ENCODE results near the gene RAPSN. TPM values are rescaled to one million over a fixed set of nuclear protein-coding genes. Genes with fewer than 3 reads are reported as not detected.
A peak's percentile ranks its signal among the peaks of the same experiment; 100 is the strongest.
"Not testable (repeated sequence)": the region's sequence is repeated elsewhere in the genome, so short reads cannot be mapped to it uniquely, and the experiment has no call there.

RAPSN gene
- total RNA-seq, 2 experiments from 2014 or later = 0.45 to 1.2 TPM

DNA sequence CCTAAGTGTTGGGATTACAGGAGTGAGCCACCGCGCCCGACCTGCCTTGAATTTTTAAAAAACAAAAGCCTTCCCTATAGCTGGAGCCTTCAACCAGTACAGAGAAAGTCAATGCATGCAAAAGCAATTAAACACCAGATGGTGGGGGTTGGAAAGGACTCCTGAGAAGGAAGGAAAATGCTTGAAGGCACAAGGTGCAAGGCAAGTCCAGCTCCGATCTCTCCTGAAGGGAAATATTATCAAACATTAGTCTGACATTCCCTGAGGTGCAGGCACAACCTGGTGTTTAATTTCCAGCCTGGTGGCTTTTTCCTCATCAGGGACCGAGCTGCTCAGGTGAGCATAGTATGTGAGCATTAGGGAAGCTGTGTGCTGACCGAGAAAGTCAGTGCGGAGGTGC, 12.9 kb upstream of the RAPSN start:
- ChIA-PET CTCF (no interaction called here), POLR2A (interaction anchor here (1.2 kb wide), 1 partner anchor 13 kb away, joined by 3 read pairs; the partner anchor contains the start of gene RAPSN)
- DNase-seq (no peak), ATAC-seq (no peak)
- no peaks in the 10 kb centered on the region for H3K27me3 Mint-ChIP-seq (ENCODE audit: low read depth)
- no peaks in the 10 kb centered on the region for H3K4me1 Mint-ChIP-seq (ENCODE audit: low read depth)
- H3K36me3 Mint-ChIP-seq (ENCODE audit: low read depth) = peaks cover 15% of the 10 kb centered on the region
- no peak overlapping the region for H3K27ac Mint-ChIP-seq
- no peak overlapping the region for H3K4me3 Mint-ChIP-seq
- H3K9me3 Mint-ChIP-seq (ENCODE audit: insufficient read depth) = no peaks in the 10 kb centered on the region

DNA sequence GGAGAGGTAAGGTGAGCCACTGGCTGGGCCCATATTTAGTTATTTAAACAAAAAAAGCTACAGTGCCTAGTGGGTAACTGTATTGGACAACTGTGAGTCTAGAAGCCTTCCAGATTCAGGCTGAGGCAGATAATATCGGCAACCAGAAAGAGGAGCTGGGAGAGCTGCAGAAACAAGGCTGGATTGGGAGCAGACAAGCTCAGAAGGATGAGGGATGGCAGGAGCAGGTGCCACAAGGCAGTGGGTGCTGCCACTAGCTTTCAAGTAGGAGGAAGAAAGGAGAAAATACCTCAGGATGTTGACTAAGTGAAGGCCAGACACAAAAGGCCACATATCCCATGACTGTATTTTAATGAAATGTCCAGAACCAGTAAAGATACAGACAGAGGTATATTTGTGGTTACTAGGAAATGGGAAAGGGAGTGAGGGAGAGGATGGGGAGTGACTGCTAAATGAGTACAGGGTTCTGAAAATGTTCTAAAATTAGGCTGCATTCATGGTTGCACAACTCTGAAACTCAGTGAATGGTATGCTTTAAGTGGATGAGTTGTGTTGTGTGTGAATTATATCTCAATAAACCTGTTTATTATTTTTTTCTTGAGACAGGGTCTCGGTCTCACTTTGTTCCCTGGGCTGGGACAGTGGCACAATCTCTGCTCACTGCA, 11.8 kb upstream of the RAPSN start:
- ChIA-PET POLR2A (no interaction called here), CTCF (interaction anchor here (0.9 kb wide), 1 partner anchor 87 kb away, joined by 5 read pairs; no protein-coding TSS in a partner anchor)
- no peaks in the 10 kb centered on the region for H3K4me1 Mint-ChIP-seq (ENCODE audit: low read depth)
- no peak for DNase-seq
- no peaks in the 10 kb centered on the region for H3K9me3 Mint-ChIP-seq (ENCODE audit: insufficient read depth)
- H3K4me3 Mint-ChIP-seq = no peak overlapping the region
- H3K27me3 Mint-ChIP-seq (ENCODE audit: low read depth) = no peaks in the 10 kb centered on the region
- H3K36me3 Mint-ChIP-seq (ENCODE audit: low read depth) = peaks cover 15% of the 10 kb centered on the region
- H3K27ac Mint-ChIP-seq = no peak overlapping the region
- no peak for ATAC-seq

DNA sequence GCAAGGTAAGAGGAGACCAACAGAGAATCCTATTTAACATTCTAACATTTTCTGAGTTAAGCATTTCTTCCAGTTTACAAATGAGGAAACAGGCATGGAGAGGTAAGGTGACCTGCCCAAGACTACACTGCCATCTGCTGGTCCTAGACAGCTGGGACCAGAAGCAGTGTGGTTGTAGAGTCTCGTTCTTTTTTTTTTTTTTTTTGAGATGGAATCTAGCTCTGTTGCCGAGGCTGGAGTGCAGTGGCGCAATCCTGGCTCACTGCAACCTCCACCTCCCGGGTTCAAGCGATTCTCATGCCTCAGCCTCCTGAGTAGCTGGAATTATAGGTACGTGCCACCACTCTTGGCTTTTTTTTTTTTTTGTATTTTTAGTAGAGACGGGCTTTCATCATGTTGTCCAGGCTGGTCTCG, 5.3 kb upstream of the RAPSN start:
- DNase-seq (peak; percentile 82), ATAC-seq (peak; percentile 88)
- not testable (repeated sequence) for H3K4me1 Mint-ChIP-seq (ENCODE audit: low read depth); H3K36me3 Mint-ChIP-seq (ENCODE audit: low read depth); H3K27me3 Mint-ChIP-seq (ENCODE audit: low read depth); H3K27ac Mint-ChIP-seq; H3K4me3 Mint-ChIP-seq; H3K9me3 Mint-ChIP-seq (ENCODE audit: insufficient read depth)
- POLR2A ChIA-PET = interaction anchor here (0.6 to 1.0 kb wide), 2 partner anchors 9 to 12 kb away, joined by 3 to 4 read pairs; no protein-coding TSS in a partner anchor
- CTCF ChIA-PET = interaction anchor here (0.6 to 4.4 kb wide), 19 partner anchors 9 to 277 kb away, joined by 3 to 25 read pairs (median 4); partner anchors contain the start of genes ARFGAP2, DDB2 and PSMC3

DNA sequence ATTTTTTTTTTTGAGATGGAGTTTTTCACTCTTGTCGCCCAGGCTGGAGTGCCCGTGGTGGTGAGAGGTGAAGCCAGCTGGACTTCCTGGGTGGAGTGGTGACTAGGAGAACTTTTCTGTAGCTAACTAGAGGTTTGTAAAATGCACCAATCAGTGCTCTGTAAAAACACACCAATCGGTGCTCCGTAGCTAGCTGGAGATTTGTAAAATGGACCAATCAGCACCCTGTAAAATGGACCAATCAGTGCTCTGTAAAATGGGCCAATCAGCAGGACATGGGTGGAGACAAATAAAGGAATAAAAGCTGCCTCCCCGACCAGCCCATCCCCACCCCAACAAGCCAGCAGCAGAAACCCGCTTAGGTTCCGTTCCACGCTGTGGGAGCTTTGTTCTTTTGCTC, 4.4 kb upstream of the RAPSN start:
- ATAC-seq = no peak
- no peak for DNase-seq
- no peaks in the 10 kb centered on the region for H3K9me3 Mint-ChIP-seq (ENCODE audit: insufficient read depth)
- H3K36me3 Mint-ChIP-seq (ENCODE audit: low read depth) = no peaks in the 10 kb centered on the region
- ChIA-PET CTCF (interaction anchor here (0.9 to 4.4 kb wide), 8 partner anchors 10 to 93 kb away, joined by 3 to 25 read pairs (median 6); partner anchors contain the start of gene PSMC3), POLR2A (interaction anchor here (1.0 kb wide), 1 partner anchor 8 kb away, joined by 4 read pairs; no protein-coding TSS in a partner anchor)
- H3K27ac Mint-ChIP-seq = no peak overlapping the region
- peaks cover 3% of the 10 kb centered on the region for H3K4me1 Mint-ChIP-seq (ENCODE audit: low read depth)
- H3K4me3 Mint-ChIP-seq = no peak overlapping the region
- H3K27me3 Mint-ChIP-seq (ENCODE audit: low read depth) = no peaks in the 10 kb centered on the region

DNA sequence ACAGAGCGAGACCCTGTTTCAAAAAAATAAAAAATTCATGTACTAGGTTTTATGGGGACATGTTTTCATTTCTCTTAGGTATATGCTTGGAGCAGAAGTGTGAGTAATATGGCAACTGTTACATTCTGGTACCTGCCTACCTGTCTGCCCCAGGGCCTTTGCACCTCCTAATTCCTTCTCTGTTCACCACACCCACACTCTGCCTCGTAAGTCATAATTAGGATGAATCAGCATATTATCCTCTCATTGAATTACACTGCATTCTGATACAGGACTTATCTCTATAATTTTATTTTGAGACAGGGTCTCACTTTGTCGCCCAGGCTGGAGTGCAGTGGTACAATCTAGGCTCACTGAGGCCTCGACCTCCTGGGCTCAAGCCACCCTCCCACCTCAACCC, 3.1 kb upstream of the RAPSN start:
- H3K4me1 Mint-ChIP-seq (ENCODE audit: low read depth) = peaks cover 3% of the 10 kb centered on the region
- H3K4me3 Mint-ChIP-seq = no peak overlapping the region
- DNase-seq (no peak), ATAC-seq (no peak)
- no peaks in the 10 kb centered on the region for H3K27me3 Mint-ChIP-seq (ENCODE audit: low read depth)
- H3K9me3 Mint-ChIP-seq (ENCODE audit: insufficient read depth) = no peaks in the 10 kb centered on the region
- H3K27ac Mint-ChIP-seq = no peak overlapping the region
- ChIA-PET POLR2A (no interaction called here), CTCF (interaction anchor here (4.4 kb wide), 1 partner anchor 78 kb away, joined by 25 read pairs; no protein-coding TSS in a partner anchor)
- H3K36me3 Mint-ChIP-seq (ENCODE audit: low read depth) = no peaks in the 10 kb centered on the region

DNA sequence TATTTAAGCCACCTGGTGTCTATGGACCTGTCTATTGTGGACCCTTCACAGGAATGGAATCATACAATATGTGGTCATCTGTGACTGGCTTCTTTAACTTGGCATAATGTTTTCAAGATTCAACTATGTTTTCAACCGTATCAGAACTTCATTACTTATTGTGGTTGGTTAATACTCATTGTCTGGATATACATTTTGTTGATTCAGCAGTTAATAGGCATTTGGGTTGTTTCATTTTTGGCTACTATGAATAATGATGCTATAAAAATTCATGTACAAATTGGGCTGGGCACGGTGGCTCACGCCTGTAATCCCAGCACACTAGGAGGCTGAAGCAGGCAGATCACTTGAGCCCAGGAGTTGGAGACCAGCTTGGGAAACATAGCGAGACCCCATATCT, 2.5 kb upstream of the RAPSN start:
- ChIA-PET POLR2A (no interaction called here), CTCF (interaction anchor here (4.4 kb wide), 1 partner anchor 77 kb away, joined by 25 read pairs; no protein-coding TSS in a partner anchor)
- Mint-ChIP-seq H3K4me1 (ENCODE audit: low read depth) (peaks cover 3% of the 10 kb centered on the region), H3K36me3 (ENCODE audit: low read depth) (no peaks in the 10 kb centered on the region), H3K27me3 (ENCODE audit: low read depth) (no peaks in the 10 kb centered on the region), H3K27ac (no peak overlapping the region), H3K4me3 (no peak overlapping the region), H3K9me3 (ENCODE audit: insufficient read depth) (no peaks in the 10 kb centered on the region)
- DNase-seq (no peak), ATAC-seq (no peak)

DNA sequence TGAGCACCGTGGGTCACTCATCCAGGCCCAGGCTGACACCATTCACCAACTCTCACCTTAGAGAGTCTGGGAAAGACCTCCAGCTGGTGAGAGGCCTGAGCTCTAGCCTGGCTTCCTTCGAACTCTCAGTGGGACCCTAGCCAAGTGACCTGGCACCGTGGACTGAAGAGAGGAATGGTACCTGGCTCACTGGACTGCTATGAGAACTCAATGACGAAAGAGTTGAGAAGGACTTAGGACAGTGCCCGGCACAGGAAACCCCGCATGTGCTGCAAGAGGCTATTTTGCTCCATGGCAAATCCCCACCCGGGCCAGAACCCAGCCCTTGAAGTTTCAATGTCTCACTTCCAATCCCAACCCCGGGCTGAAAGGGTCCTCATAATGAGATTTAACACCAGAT, 605 bp upstream of the RAPSN start:
- H3K4me1 Mint-ChIP-seq (ENCODE audit: low read depth) = peaks cover 3% of the 10 kb centered on the region
- no peak overlapping the region for H3K27ac Mint-ChIP-seq
- ATAC-seq = no peak
- H3K27me3 Mint-ChIP-seq (ENCODE audit: low read depth) = no peaks in the 10 kb centered on the region
- H3K4me3 Mint-ChIP-seq = no peak overlapping the region
- ChIA-PET CTCF (no interaction called here), POLR2A (interaction anchor here (1.3 kb wide), 1 partner anchor 13 kb away, joined by 3 read pairs; no protein-coding TSS in a partner anchor)
- no peaks in the 10 kb centered on the region for H3K36me3 Mint-ChIP-seq (ENCODE audit: low read depth)
- no peaks in the 10 kb centered on the region for H3K9me3 Mint-ChIP-seq (ENCODE audit: insufficient read depth)
- DNase-seq = no peak

DNA sequence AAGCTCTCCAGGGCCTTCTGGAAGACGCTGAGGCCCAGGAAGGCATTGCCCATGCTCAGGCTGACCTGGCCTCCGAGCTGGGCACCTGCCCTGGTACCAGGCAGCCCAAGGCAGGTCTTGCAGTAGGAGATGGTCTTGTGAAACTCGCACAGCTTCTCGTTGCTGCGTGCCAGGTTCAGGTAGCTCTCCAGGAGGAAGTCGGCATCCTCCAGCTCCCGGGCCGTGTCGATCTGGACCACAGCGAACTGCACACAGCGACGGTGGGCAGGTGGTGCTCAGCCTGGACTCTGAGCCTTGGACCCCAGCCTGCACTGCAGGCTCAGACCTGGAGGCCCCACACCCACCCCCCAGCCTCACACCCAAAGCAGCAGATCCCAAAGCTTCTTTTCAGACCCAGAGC, 1.0 kb downstream of the RAPSN start:
- CTCF ChIA-PET = no interaction called here
- POLR2A ChIA-PET = no interaction called here
- no peak for ATAC-seq
- no peak for DNase-seq
- H3K9me3 Mint-ChIP-seq (ENCODE audit: insufficient read depth) = no peaks in the 10 kb centered on the region
- no peaks in the 10 kb centered on the region for H3K36me3 Mint-ChIP-seq (ENCODE audit: low read depth)
- peaks cover 8% of the 10 kb centered on the region for H3K4me1 Mint-ChIP-seq (ENCODE audit: low read depth)
- H3K4me3 Mint-ChIP-seq = no peak overlapping the region
- no peaks in the 10 kb centered on the region for H3K27me3 Mint-ChIP-seq (ENCODE audit: low read depth)
- H3K27ac Mint-ChIP-seq = no peak overlapping the region

DNA sequence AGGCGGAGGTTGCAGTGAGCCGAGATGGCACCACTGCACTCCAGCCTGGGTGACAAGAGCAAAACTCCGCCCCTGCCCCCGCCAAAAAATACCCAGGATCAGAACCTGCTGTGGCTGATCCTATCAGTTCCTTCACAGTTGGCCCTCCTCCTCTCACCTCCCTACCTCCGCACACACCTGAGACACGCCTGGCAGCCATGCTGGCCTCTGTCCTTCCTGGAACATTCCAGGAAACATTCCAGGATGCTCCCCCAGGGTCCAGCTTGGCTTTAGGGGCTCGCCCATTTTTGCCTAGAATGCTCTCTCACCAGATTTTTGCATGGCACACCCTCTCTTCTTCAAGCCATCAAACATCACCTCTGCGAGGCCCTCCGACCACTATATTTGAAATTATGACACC, 2.1 kb downstream of the RAPSN start:
- Mint-ChIP-seq H3K4me3 (no peak overlapping the region), H3K9me3 (ENCODE audit: insufficient read depth) (no peaks in the 10 kb centered on the region), H3K27ac (no peak overlapping the region), H3K27me3 (ENCODE audit: low read depth) (no peaks in the 10 kb centered on the region), H3K4me1 (ENCODE audit: low read depth) (peaks cover 8% of the 10 kb centered on the region), H3K36me3 (ENCODE audit: low read depth) (no peaks in the 10 kb centered on the region)
- ChIA-PET POLR2A (no interaction called here), CTCF (no interaction called here)
- no peak for DNase-seq
- no peak for ATAC-seq

DNA sequence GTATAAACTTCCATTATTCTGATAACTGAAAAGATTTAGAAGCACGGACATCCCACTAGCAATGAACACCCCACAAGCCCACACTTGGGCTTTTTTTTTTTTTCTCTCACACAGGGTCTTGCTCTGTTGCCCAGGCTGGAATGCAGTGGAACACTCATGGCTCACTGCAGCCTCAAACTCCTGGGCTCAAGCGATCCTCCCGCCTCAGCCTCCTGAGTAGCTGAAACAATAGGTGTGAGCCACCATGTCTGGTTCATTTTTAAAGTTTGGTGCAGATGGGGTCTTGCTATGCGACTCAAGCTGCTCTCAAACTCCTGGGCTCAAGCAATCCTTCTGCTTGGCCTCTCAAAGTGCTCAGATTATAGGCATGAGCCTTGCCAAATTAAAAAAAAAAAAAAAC, 3.1 kb downstream of the RAPSN start:
- Mint-ChIP-seq H3K27me3 (ENCODE audit: low read depth) (no peaks in the 10 kb centered on the region), H3K9me3 (ENCODE audit: insufficient read depth) (no peaks in the 10 kb centered on the region), H3K27ac (no peak overlapping the region), H3K36me3 (ENCODE audit: low read depth) (no peaks in the 10 kb centered on the region), H3K4me3 (no peak overlapping the region), H3K4me1 (ENCODE audit: low read depth) (peaks cover 8% of the 10 kb centered on the region)
- DNase-seq = no peak
- CTCF ChIA-PET = no interaction called here
- no peak for ATAC-seq
- POLR2A ChIA-PET = interaction anchor here (0.6 kb wide), 2 partner anchors 8 to 79 kb away, joined by 3 to 4 read pairs; no protein-coding TSS in a partner anchor

DNA sequence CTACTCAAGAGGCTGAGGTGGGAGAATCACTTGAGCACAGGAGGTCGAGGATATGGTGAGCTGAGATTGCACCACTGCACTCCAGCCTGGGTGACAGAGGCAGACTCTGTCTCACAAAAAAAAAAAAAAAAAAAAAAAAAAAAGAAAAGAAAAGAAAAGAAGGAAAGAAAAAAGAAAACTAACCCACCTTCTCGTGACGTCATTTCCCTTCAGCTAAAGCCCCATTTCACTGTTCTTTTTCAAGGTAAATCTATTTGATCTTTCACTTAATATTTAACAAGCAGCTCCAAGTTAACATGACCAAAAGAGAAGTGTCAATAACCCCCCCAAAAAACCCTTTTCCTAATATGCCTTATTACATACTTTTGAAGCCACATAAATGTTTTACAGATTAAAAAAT, 5.1 kb downstream of the RAPSN start:
- H3K4me3 Mint-ChIP-seq = no peak overlapping the region
- no peaks in the 10 kb centered on the region for H3K36me3 Mint-ChIP-seq (ENCODE audit: low read depth)
- no peaks in the 10 kb centered on the region for H3K9me3 Mint-ChIP-seq (ENCODE audit: insufficient read depth)
- no peaks in the 10 kb centered on the region for H3K27me3 Mint-ChIP-seq (ENCODE audit: low read depth)
- DNase-seq (no peak), ATAC-seq (no peak)
- peaks cover 8% of the 10 kb centered on the region for H3K4me1 Mint-ChIP-seq (ENCODE audit: low read depth)
- no peak overlapping the region for H3K27ac Mint-ChIP-seq
- ChIA-PET POLR2A (no interaction called here), CTCF (interaction anchor here (1.1 to 2.3 kb wide), 4 partner anchors 9 to 32 kb away, joined by 4 to 8 read pairs (median 6); no protein-coding TSS in a partner anchor)

DNA sequence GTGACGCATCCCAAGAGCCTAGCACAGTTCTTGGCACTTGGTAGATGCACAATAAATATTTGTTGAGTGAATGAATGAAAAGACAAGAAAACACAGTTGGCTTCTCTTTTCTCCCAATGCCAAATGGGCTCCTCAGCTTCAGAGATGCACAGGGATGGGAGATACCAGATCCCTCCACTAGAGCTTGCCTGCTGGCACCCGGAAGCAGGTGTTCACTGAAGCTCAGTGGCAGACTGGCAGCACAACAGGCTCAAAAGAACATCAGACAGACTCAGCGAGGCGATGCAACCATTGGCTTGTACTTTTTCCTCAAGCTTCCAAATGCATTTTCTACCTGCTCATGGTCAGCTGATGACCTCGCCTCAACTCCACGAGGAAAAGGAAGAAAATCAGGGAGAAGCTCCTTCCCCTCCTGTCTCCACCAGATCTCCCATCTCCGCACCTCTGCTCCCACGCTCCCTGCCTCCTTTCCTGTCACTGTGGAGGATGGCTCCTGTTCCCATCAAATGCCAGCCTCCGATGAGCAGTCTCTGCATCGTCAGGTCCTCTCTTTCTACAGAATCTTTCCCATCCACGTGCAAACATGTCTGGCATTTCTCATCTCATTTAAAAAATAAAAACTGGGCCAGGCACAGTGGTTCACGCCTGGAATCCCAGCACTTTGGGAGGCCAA, 5.8 kb downstream of the RAPSN start:
- H3K4me3 Mint-ChIP-seq = no peak overlapping the region
- H3K36me3 Mint-ChIP-seq (ENCODE audit: low read depth) = no peaks in the 10 kb centered on the region
- H3K9me3 Mint-ChIP-seq (ENCODE audit: insufficient read depth) = no peaks in the 10 kb centered on the region
- POLR2A ChIA-PET = no interaction called here
- ATAC-seq (no peak), DNase-seq (no peak)
- CTCF ChIA-PET = interaction anchor here (1.1 to 2.3 kb wide), 4 partner anchors 10 to 31 kb away, joined by 4 to 8 read pairs (median 6); no protein-coding TSS in a partner anchor
- H3K4me1 Mint-ChIP-seq (ENCODE audit: low read depth) = peaks cover 8% of the 10 kb centered on the region
- no peak overlapping the region for H3K27ac Mint-ChIP-seq
- no peaks in the 10 kb centered on the region for H3K27me3 Mint-ChIP-seq (ENCODE audit: low read depth)
